H1 (cell line): ENCODE data around the gene COL26A1. TPM values are rescaled to one million over a fixed set of nuclear protein-coding genes. Genes with fewer than 3 reads are reported as not detected.

Source experiments
- CTCF ChIA-PET: fragments of 300-600 bp; sonication (Branson Sonifier 250); formaldehyde crosslinking; loops from one replicate; lab custom pipeline; 2021; ENCODE audit not compliant: partially characterized antibody; lab: Charles Lee
- POLR2A ChIA-PET: fragments of 300-600 bp; sonication (Branson Sonifier 250); formaldehyde crosslinking; loops from one replicate; lab custom pipeline; 2021; ENCODE audit warnings: inconsistent platforms; ENCODE audit not compliant: partially characterized antibody; lab: Charles Lee
- DNase-seq, 2 experiments: peaks; one replicate each; pipeline versions ENCODE4 v3.0.0 to v3.0.0-alpha.2; 2010 to 2022; ENCODE audit warnings: low spot score in 2 of 2, low read depth in 1 of 2, mixed read lengths in 1 of 2
- FAIRE-seq: peaks from 2 replicates; lab custom pipeline; 2011; peaks lifted over from hg19 to GRCh38; lab: Jason Lieb, UNC
- H2AFZ ChIP-seq: 2 replicates; pipeline ENCODE4 v1.8.1; 2012; ENCODE audit warnings: low read length, inconsistent platforms
- H2AK5ac ChIP-seq: 2 replicates; pipeline ENCODE4 v1.6.1; 2013; ENCODE audit warnings: low read depth, low read length
- H2BK120ac ChIP-seq: replicated peaks from 2 replicates; pipeline ENCODE3; 2013; ENCODE audit warnings: low read depth, low read length, inconsistent platforms
- H2BK12ac ChIP-seq: 2 replicates; pipeline ENCODE4 v1.6.1; 2013; ENCODE audit warnings: low read depth, low read length
- H2BK15ac ChIP-seq: 2 replicates; pipeline ENCODE4 v1.6.1; 2013; ENCODE audit warnings: low read length
- H2BK20ac ChIP-seq: 2 replicates; pipeline ENCODE4 v1.6.1; 2013; ENCODE audit warnings: low read length
- H2BK5ac ChIP-seq: 2 replicates; pipeline ENCODE4 v1.6.1; 2013; ENCODE audit warnings: low read depth, low read length
- H3K14ac ChIP-seq: 2 replicates; pipeline ENCODE4 v1.6.1; 2013; ENCODE audit warnings: inconsistent platforms; ENCODE audit not compliant: insufficient read length
- H3K18ac ChIP-seq: 2 replicates; pipeline ENCODE4 v1.6.1; 2013; ENCODE audit warnings: low read length; ENCODE audit errors: extremely low read depth
- H3K23ac ChIP-seq: 2 replicates; pipeline ENCODE4 v1.6.1; 2013; ENCODE audit warnings: inconsistent platforms; ENCODE audit not compliant: insufficient read length
- H3K23me2 ChIP-seq: 2 replicates; pipeline ENCODE4 v1.6.1; 2013; ENCODE audit warnings: low read depth, low read length
- H3K27ac ChIP-seq: 2 replicates; pipeline ENCODE4 v1.6.1; 2011; ENCODE audit warnings: low read depth, low read length, inconsistent platforms
- H3K27me3 ChIP-seq, 4 experiments: replicated peaks in 1 of 4; 1 replicate in 1 of 4; 2 replicates in 3 of 4; pipeline versions ENCODE4 v1.6.1 to v1.8.1; 2011 to 2013; ENCODE audit warnings: low read length in 3 of 4, mild to moderate bottlenecking in 3 of 4, inconsistent platforms in 2 of 4, mixed read lengths in 2 of 4, moderate library complexity in 1 of 4; ENCODE audit not compliant: control insufficient read depth in 3 of 4, insufficient read depth in 3 of 4; ENCODE audit errors: extremely low read depth in 1 of 4
- H3K36me3 ChIP-seq, 4 experiments: 2 replicates each; pipeline versions ENCODE4 v1.6.1 to v1.8.1; 2011 to 2013; ENCODE audit warnings: mild to moderate bottlenecking in 4 of 4, low read length in 3 of 4, moderate library complexity in 2 of 4, control low read depth in 1 of 4, inconsistent platforms in 1 of 4; ENCODE audit not compliant: insufficient read depth in 4 of 4, control insufficient read depth in 2 of 4
- H3K4ac ChIP-seq: replicated peaks from 2 replicates; pipeline ENCODE3; 2013; ENCODE audit warnings: low read length, low read depth, mixed read lengths, inconsistent platforms; ENCODE audit not compliant: insufficient read length
- H3K4me1 ChIP-seq, 4 experiments: replicated peaks in 1 of 4; 1 replicate in 1 of 4; 2 replicates in 3 of 4; pipeline versions ENCODE4 v1.6.1 to v1.8.1; 2011 to 2013; ENCODE audit warnings: low read length in 3 of 4, inconsistent platforms in 2 of 4, mixed read lengths in 1 of 4; ENCODE audit not compliant: insufficient read depth in 4 of 4, control insufficient read depth in 3 of 4
- H3K4me2 ChIP-seq, 2 experiments: 2 replicates each; pipeline versions ENCODE4 v1.6.1 to v1.8.1; 2011 to 2013; ENCODE audit warnings: low read depth in 2 of 2, low read length in 2 of 2, control low read depth in 1 of 2, inconsistent platforms in 1 of 2, mild to moderate bottlenecking in 1 of 2; ENCODE audit not compliant: insufficient read depth in 1 of 2
- H3K4me3 ChIP-seq, 4 experiments: fragments of 200-600, 300-600 bp in 1 of 4; sonication (generic), shearing (Covaris generic), sonication (Bioruptor Twin) in 1 of 4; 2 replicates each; pipeline versions ENCODE4 v1.5.1 to v1.8.1; 2011 to 2016; ENCODE audit warnings: low read length in 4 of 4, low read depth in 3 of 4, control low read depth in 2 of 4, inconsistent platforms in 2 of 4, mild to moderate bottlenecking in 2 of 4, mixed read lengths in 1 of 4, moderate library complexity in 1 of 4; ENCODE audit not compliant: insufficient read depth in 2 of 4; ENCODE audit errors: extremely low read depth in 1 of 4
- H3K56ac ChIP-seq: replicated peaks from 2 replicates; pipeline ENCODE3; 2013; ENCODE audit warnings: low read depth, mild to moderate bottlenecking, mixed read lengths, low read length, inconsistent platforms; ENCODE audit not compliant: insufficient read length
- H3K79me1 ChIP-seq: 2 replicates; pipeline ENCODE4 v1.6.1; 2013; ENCODE audit warnings: low read depth, low read length, control low read depth
- H3K79me2 ChIP-seq, 2 experiments: 2 replicates each; pipeline versions ENCODE4 v1.6.1 to v1.8.1; 2012 to 2013; ENCODE audit warnings: low read length in 2 of 2, mild to moderate bottlenecking in 2 of 2, inconsistent platforms in 1 of 2; ENCODE audit not compliant: insufficient read depth in 2 of 2, control insufficient read depth in 1 of 2
- H3K9ac ChIP-seq, 4 experiments: replicated peaks in 1 of 4; 1 replicate in 1 of 4; 2 replicates in 3 of 4; pipeline versions ENCODE4 v1.6.1 to v1.8.1; 2011 to 2013; ENCODE audit warnings: low read depth in 3 of 4, low read length in 3 of 4, control low read depth in 2 of 4, mild to moderate bottlenecking in 2 of 4, moderate library complexity in 2 of 4, inconsistent platforms in 1 of 4; ENCODE audit errors: extremely low read depth in 1 of 4
- H3K9me3 ChIP-seq, 2 experiments: 2 replicates each; pipeline versions ENCODE4 v1.6.1 to v1.8.1; 2012 to 2013; ENCODE audit warnings: mild to moderate bottlenecking in 2 of 2, moderate library complexity in 2 of 2, control low read depth in 1 of 2, inconsistent platforms in 1 of 2, low read depth in 1 of 2, low read length in 1 of 2, mixed read lengths in 1 of 2; ENCODE audit not compliant: insufficient read depth in 2 of 2
- H4K20me1 ChIP-seq, 2 experiments: replicated peaks in 1 of 2; 2 replicates each; pipeline versions ENCODE3 to v1.8.1; 2011 to 2013; ENCODE audit warnings: inconsistent platforms in 2 of 2, low read length in 2 of 2, mild to moderate bottlenecking in 1 of 2; ENCODE audit not compliant: insufficient read depth in 2 of 2, control insufficient read depth in 1 of 2
- H4K5ac ChIP-seq: 2 replicates; pipeline ENCODE4 v1.6.1; 2013; ENCODE audit warnings: low read length, low read depth, mixed read lengths, inconsistent platforms; ENCODE audit not compliant: insufficient read length
- H4K8ac ChIP-seq: 2 replicates; pipeline ENCODE4 v1.8.0; 2013; ENCODE audit warnings: mild to moderate bottlenecking, moderate library complexity, low read length, inconsistent platforms; ENCODE audit not compliant: insufficient read depth; ENCODE audit errors: extremely low read depth
- H4K91ac ChIP-seq: replicated peaks from 2 replicates; pipeline ENCODE3; 2013; ENCODE audit warnings: low read length, mixed read lengths, inconsistent platforms; ENCODE audit not compliant: insufficient read length
- BACH1 ChIP-seq: IDR thresholded peaks from 2 replicates; pipeline ENCODE4 v1.6.1; 2012; ENCODE audit warnings: low read length, improper control_type of control experiment
- CTCF ChIP-seq, 3 experiments: IDR thresholded peaks; 1 replicate in 2 of 3; 2 replicates in 1 of 3; pipeline versions ENCODE4 v1.5.1 to v1.6.1; 2011; ENCODE audit warnings: low read length in 3 of 3, mild to moderate bottlenecking in 3 of 3, inconsistent platforms in 2 of 3, low read depth in 1 of 3, moderate library complexity in 1 of 3; ENCODE audit not compliant: insufficient read depth in 1 of 3; ENCODE audit errors: control extremely low read depth in 1 of 3
- EP300 ChIP-seq, 2 experiments: IDR thresholded peaks; 1 replicate in 1 of 2; 2 replicates in 1 of 2; pipeline ENCODE4 v1.6.1; 2011 to 2012; ENCODE audit warnings: low read depth in 2 of 2, low read length in 2 of 2, mild to moderate bottlenecking in 2 of 2, borderline replicate concordance in 1 of 2, inconsistent platforms in 1 of 2, moderate library complexity in 1 of 2
- NANOG ChIP-seq: IDR thresholded peaks from 2 replicates; pipeline ENCODE4 v1.6.1; 2011; ENCODE audit warnings: low read length, low read depth, mild to moderate bottlenecking, inconsistent platforms; ENCODE audit not compliant: insufficient read depth, poor library complexity, severe bottlenecking
- POLR2A ChIP-seq, 2 experiments: IDR thresholded peaks; 1 replicate in 1 of 2; 2 replicates in 1 of 2; pipeline ENCODE4 v1.6.1; 2011; ENCODE audit warnings: low read depth in 2 of 2, low read length in 2 of 2, mild to moderate bottlenecking in 2 of 2; ENCODE audit errors: control extremely low read depth in 1 of 2
- RBBP5 ChIP-seq: IDR thresholded peaks from 2 replicates; pipeline ENCODE4 v1.7.1; 2012; ENCODE audit warnings: low read depth, mild to moderate bottlenecking, inconsistent platforms, low read length, moderate library complexity, borderline replicate concordance
- SIN3A ChIP-seq, 2 experiments: IDR thresholded peaks in 1 of 2; conservative IDR thresholded peaks in 1 of 2; 2 replicates each; pipeline ENCODE4 v1.6.1; 2011 to 2012; ENCODE audit warnings: low read length in 2 of 2, improper control_type of control experiment in 1 of 2, low read depth in 1 of 2, mild to moderate bottlenecking in 1 of 2
- SP4 ChIP-seq: IDR thresholded peaks from 2 replicates; pipeline ENCODE4 v1.6.1; 2012; ENCODE audit warnings: low read length, inconsistent platforms
- SRF ChIP-seq: IDR thresholded peaks from 2 replicates; pipeline ENCODE4 v1.6.1; 2011; ENCODE audit warnings: mild to moderate bottlenecking, low read depth, low read length, moderate library complexity
- TAF7 ChIP-seq: optimal IDR thresholded peaks from 2 replicates; pipeline ENCODE3; 2011; ENCODE audit warnings: low read depth, mild to moderate bottlenecking, inconsistent platforms, low read length, moderate library complexity, borderline replicate concordance
- TBP ChIP-seq: IDR thresholded peaks from 2 replicates; pipeline ENCODE4 v1.6.1; 2011; ENCODE audit warnings: low read depth, low read length, improper control_type of control experiment
- WGBS, 2 experiments: shearing (Covaris generic) in 1 of 2; methylation state at CpG; one replicate each; pipeline versions ENCODE4 v1.1.6 to v1.1.7; 2013 to 2015; ENCODE audit warnings: low lambda C conversion rate in 2 of 2, mixed read lengths in 2 of 2, inconsistent platforms in 1 of 2, low coverage in 1 of 2, missing lambda C conversion rate in 1 of 2; ENCODE audit not compliant: insufficient replicate concordance in 2 of 2, insufficient coverage in 1 of 2, insufficient read length in 1 of 2; ENCODE audit errors: extremely low coverage in 1 of 2, missing lambda C conversion rate in 1 of 2; 5-methylcytosine and 5-hydroxymethylcytosine counted together
- polyA plus RNA-seq, 7 experiments: library from polyadenylated mRNA; depleted of rRNA in 3 of 7; stranded (reverse) in 5 of 7; unstranded in 2 of 7; fragments of >200 nt in 5 of 7; fragments of 200-250 nt in 2 of 7; gene quantifications; 1 replicate in 5 of 7; 2 replicates in 1 of 7; 4 replicates in 1 of 7; pipeline versions ENCODE4 v1.2.1 to v1.2.3, GENCODE V29; 2011 to 2013; ENCODE audit warnings: missing spikeins in 2 of 7, mixed read lengths in 2 of 7
- total RNA-seq: library from RNA; stranded (reverse); fragmentation: NEBNext Ultra II Directional; extraction: Animal tissue kit (Norgen Biotek cat#: 25700); gene quantifications from 2 replicates; pipeline ENCODE4 v1.2.1, GENCODE V29; 2021

The COL26A1 gene
- total and polyA plus RNA-seq, 2 of the 8 experiments (the other 6 are each of a cell fraction or from before 2014, with no cell fraction given): 51.1 to 68.8 TPM

GRCh38 chr7:101539784-101540183 lies 177.1 kb downstream of the COL26A1 start:
- FAIRE-seq: no peak
- POLR2A ChIA-PET: no interaction called here
- TF ChIP-seq SIN3A (conservative IDR thresholded peaks at IDR 0.05 in 1 of 2, IDR thresholded peaks at IDR 0.05 in 1 of 2; ENCODE audit: low read depth in 1 of 2, low read length in 2 of 2) (no peak), TAF7 (no peak), TBP (no peak), BACH1 (no peak), EP300 (IDR thresholded peaks at IDR 0.05; ENCODE audit: borderline replicate concordance in 1 of 2, low read depth in 2 of 2, low read length in 2 of 2) (no peak), RBBP5 (no peak), CTCF (IDR thresholded peaks at IDR 0.05; ENCODE audit: control extremely low read depth in 1 of 3, insufficient read depth in 1 of 3, low read depth in 1 of 3, low read length in 3 of 3) (no peak), NANOG (no peak), POLR2A (IDR thresholded peaks at IDR 0.05; ENCODE audit: control extremely low read depth in 1 of 2, low read depth in 2 of 2, low read length in 2 of 2) (no peak), SP4 (no peak), SRF (no peak)

More at GRCh38 chr7:101539784-101540183, 177.1 kb downstream of the COL26A1 start:
- no peak overlapping the region for H2AFZ ChIP-seq
- no peak overlapping the region for H2BK15ac ChIP-seq
- no peak overlapping the region for H3K56ac ChIP-seq
- H3K79me2 ChIP-seq: no peaks in the 10 kb centered on the region
- no peaks in the 10 kb centered on the region for H3K27me3 ChIP-seq
- H4K91ac ChIP-seq: no peak overlapping the region
- no peak overlapping the region for H2BK20ac ChIP-seq
- H3K79me1 ChIP-seq: no peaks in the 10 kb centered on the region
- no peak overlapping the region; the same call in 1 of the 2 replicates for H2BK5ac ChIP-seq
- no peak overlapping the region; the same call in 1 of the 2 replicates for H4K8ac ChIP-seq
- H2BK120ac ChIP-seq: no peak overlapping the region
- CTCF ChIA-PET: interaction anchor here (0.6 to 1.9 kb wide), 5 partner anchors 8 to 188 kb away, joined by 3 to 6 read pairs (median 3); no protein-coding TSS in a partner anchor
- no peaks in the 10 kb centered on the region for H3K9me3 ChIP-seq
- 95% methylated on average over 13 of the region's 13 CpGs; no CpG with 5 or more reads in 1 of the 2 experiments for WGBS, 2 experiments
- no peak overlapping the region for H3K4me2 ChIP-seq
- 0 out of 2 replicates have a peak overlapping the region, but pooled peaks have one; percentile 39 for H2AK5ac ChIP-seq
- peaks cover 0 to 2% (median under 1%) of the 10 kb centered on the region in 4 experiments; a peak in 3 of 7 replicates for H3K4me1 ChIP-seq
- H3K27ac ChIP-seq: no peak overlapping the region
- H3K36me3 ChIP-seq: peaks cover 0 to 1% (median 0%) of the 10 kb centered on the region in 4 experiments; a peak in 3 of 8 replicates
- no peak overlapping the region for H3K23ac ChIP-seq
- no peak overlapping the region for H3K14ac ChIP-seq
- H2BK12ac ChIP-seq: no peak overlapping the region; the same call in 1 of the 2 replicates
- H4K5ac ChIP-seq: no peak overlapping the region
- no peak overlapping the region for H3K4ac ChIP-seq
- H4K20me1 ChIP-seq: no peaks in the 10 kb centered on the region
- H3K18ac ChIP-seq: no peak overlapping the region
- DNase-seq: no peak
- H3K23me2 ChIP-seq: no peaks in the 10 kb centered on the region; the same call in 1 of the 2 replicates
- no peak overlapping the region for H3K9ac ChIP-seq
- H3K4me3 ChIP-seq: no peak overlapping the region
